Large intestine (tissue), 3 donors: ENCODE results near the gene SLC9C2. TPM values are rescaled to one million over a fixed set of nuclear protein-coding genes. Genes with fewer than 3 reads are reported as not detected.
"Not testable (repeated sequence)": the region's sequence is repeated elsewhere in the genome, so short reads cannot be mapped to it uniquely, and the experiment has no call there.

Experiments used
- DNase-seq, 2 donors: peaks; one replicate each; pipeline versions ENCODE4 v3.0.0 to v3.0.0-alpha.2; 2013
- H3K27ac ChIP-seq: one replicate; pipeline ENCODE4 v1.5.1; 2013; ENCODE audit warnings: low read length
- H3K27me3 ChIP-seq: 2 replicates; pipeline ENCODE4 v1.6.1; 2013; ENCODE audit warnings: low read length; ENCODE audit not compliant: control insufficient read depth, insufficient read depth
- H3K36me3 ChIP-seq: 2 replicates; pipeline ENCODE4 v1.6.1; 2013; ENCODE audit warnings: low read length; ENCODE audit not compliant: control insufficient read depth, insufficient read depth
- H3K4me1 ChIP-seq: one replicate; pipeline ENCODE4 v1.6.1; 2013; ENCODE audit warnings: low read length; ENCODE audit not compliant: control insufficient read depth, insufficient read depth
- H3K4me3 ChIP-seq: one replicate; pipeline ENCODE4 v1.5.1; 2013; ENCODE audit warnings: low read length
- H3K9me3 ChIP-seq: one replicate; pipeline ENCODE4 v1.6.1; 2013; ENCODE audit warnings: mild to moderate bottlenecking, low read depth, low read length, moderate library complexity; ENCODE audit not compliant: control insufficient read depth
- WGBS: methylation state at CpG from one replicate; pipeline ENCODE4 v1.1.5; 2013; ENCODE audit warnings: low lambda C conversion rate; ENCODE audit not compliant: insufficient coverage; 5-methylcytosine and 5-hydroxymethylcytosine counted together
- polyA plus RNA-seq: library from polyadenylated mRNA; unstranded; fragments of 120-200 nt; gene quantifications from one replicate; pipeline ENCODE4 v1.2.1, GENCODE V29; 2013

SLC9C2 gene
- polyA plus RNA-seq, 1 donor: 0.06 TPM

DNA sequence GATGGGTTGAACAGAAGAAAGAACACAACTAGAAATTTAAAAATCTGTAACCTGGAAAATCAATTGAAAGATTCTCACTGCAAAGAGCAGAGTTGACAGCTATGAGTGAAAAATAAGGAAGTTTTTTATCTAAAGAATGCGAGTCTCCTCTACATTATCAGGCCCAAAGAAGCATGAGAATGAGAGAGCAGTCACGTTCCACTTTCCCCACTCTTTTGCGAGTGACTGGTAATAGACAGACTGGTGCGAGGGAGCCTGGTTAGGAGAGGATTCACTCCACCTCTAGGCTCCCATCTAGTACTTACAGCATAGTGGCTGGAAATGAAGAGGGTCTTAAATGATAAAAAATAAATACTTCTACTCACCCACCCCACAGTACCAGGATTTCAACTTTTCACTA is 73.8 kb downstream of the SLC9C2 start:
- no peaks in the 10 kb centered on the region for H3K9me3 ChIP-seq
- no peaks in the 10 kb centered on the region for H3K4me1 ChIP-seq
- H3K27me3 ChIP-seq: peaks cover 3% of the 10 kb centered on the region
- H3K4me3 ChIP-seq: no peak overlapping the region
- no peaks in the 10 kb centered on the region for H3K36me3 ChIP-seq
- WGBS: no CpG with 5 or more reads among the region's 4 CpGs
- no peak for DNase-seq
- H3K27ac ChIP-seq: no peak overlapping the region

- H3K4me3 ChIP-seq: no peak overlapping the region
- peaks cover 3% of the 10 kb centered on the region for H3K27me3 ChIP-seq
- no peaks in the 10 kb centered on the region for H3K9me3 ChIP-seq
- H3K36me3 ChIP-seq: no peaks in the 10 kb centered on the region
- peak; percentile 31 to 34 for DNase-seq
- 86% methylated on average over 1 of the region's 3 CpGs for WGBS
- no peak overlapping the region for H3K27ac ChIP-seq
- no peaks in the 10 kb centered on the region for H3K4me1 ChIP-seq
Observed at GRCh38 chr1:173527151-173527826, 75.6 kb downstream of the SLC9C2 start.

DNA sequence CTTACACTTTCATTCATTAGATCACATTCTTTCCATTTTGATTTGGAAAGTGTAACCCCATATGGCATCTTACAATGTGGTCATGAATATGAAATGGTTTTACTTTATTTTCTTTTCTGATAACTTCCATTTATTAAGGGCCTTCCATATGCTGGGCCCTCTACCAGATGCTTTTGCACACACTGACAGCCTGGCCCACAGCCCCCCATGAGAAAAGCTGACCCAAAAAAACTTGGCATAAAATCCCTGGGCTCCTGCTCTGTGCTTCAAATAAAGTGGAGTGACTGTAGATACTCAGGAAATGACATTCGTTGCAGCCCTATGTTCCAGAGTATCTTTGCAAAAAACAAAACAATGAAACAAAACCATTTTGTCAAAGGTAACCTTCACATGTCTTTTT is 76.9 kb downstream of the SLC9C2 start:
- no peaks in the 10 kb centered on the region for H3K27me3 ChIP-seq
- H3K36me3 ChIP-seq: no peaks in the 10 kb centered on the region
- WGBS: no CpG with 5 or more reads among the region's 1 CpG
- no peak overlapping the region for H3K4me3 ChIP-seq
- H3K27ac ChIP-seq: no peak overlapping the region
- no peak for DNase-seq
- no peaks in the 10 kb centered on the region for H3K4me1 ChIP-seq
- H3K9me3 ChIP-seq: no peaks in the 10 kb centered on the region

DNA sequence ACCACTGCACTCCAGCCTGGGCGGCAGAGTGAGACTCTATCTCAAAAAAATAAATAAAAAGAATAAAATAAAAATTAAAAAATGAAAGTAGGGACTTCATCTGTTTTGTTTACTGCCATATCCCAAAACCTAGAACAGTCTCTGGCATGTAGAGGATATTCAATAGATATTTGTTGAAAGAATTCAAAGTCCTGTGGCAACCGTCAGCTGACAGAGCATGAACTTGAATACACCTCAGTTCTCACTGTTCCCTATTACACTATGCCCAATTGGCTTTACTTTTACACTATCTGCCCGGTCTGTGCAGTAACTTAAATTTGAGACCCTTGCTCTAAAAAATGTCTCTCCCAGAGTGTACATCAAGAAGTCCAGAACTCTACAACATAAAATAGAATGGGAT is 79.5 kb downstream of the SLC9C2 start:
- Histone ChIP-seq H3K4me3 (no peak overlapping the region), H3K4me1 (no peaks in the 10 kb centered on the region), H3K27ac (no peak overlapping the region), H3K27me3 (no peaks in the 10 kb centered on the region), H3K9me3 (no peaks in the 10 kb centered on the region), H3K36me3 (no peaks in the 10 kb centered on the region)
- DNase-seq: peak; percentile 14 to 41
- WGBS: 40% methylated on average over 1 of the region's 3 CpGs

DNA sequence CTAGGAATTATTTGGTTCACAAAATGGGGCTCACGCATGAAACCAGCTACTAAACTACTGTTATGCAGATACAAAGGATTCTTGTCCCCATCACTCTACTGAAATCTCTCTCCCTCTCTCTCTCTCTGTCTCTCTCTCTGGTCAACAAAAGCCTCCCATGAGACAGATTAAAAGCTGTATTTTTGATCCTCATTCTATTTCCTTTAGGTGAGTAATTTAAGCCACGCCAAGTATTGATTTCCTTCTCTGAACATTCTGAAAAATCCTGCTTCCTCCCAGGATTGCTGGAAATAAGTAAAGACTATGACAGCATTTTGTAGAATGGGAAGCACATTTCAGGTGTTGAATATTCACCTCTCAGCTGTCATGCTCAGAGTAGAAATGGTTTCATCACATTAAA is 82.1 kb downstream of the SLC9C2 start:
- WGBS: 80% methylated on average over 1 of the region's 2 CpGs
- H3K27me3 ChIP-seq: no peaks in the 10 kb centered on the region
- H3K4me3 ChIP-seq: no peak overlapping the region
- DNase-seq: no peak
- H3K4me1 ChIP-seq: no peaks in the 10 kb centered on the region
- no peak overlapping the region for H3K27ac ChIP-seq
- no peaks in the 10 kb centered on the region for H3K9me3 ChIP-seq
- no peaks in the 10 kb centered on the region for H3K36me3 ChIP-seq

DNA sequence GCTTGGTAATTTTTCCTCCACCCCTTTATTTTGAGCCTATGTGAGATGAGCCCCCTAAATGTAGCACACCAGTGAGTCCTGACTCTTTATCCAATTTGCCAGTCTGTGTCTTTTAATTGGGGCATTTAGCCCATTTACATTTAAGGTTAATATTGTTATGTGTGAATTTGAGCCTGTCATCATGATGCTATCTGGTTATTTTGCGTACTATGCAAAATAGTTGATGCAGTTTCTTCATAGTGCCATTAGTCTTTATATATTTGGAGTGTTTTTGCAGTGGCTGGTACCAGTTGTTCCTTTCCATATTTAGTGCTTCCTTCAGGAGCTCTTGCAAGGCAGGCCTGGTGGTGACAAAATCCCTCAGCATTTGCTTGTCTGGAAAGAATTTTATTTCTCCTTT is 88.4 kb downstream of the SLC9C2 start:
- not testable (repeated sequence) for H3K27me3 ChIP-seq, H3K27ac ChIP-seq, H3K4me1 ChIP-seq, H3K4me3 ChIP-seq, H3K9me3 ChIP-seq, DNase-seq, H3K36me3 ChIP-seq
- 100% methylated on average over 1 of the region's 1 CpG for WGBS

- Histone ChIP-seq H3K36me3 (no peaks in the 10 kb centered on the region), H3K27ac (no peak overlapping the region), H3K4me3 (no peak overlapping the region), H3K9me3 (no peaks in the 10 kb centered on the region), H3K27me3 (no peaks in the 10 kb centered on the region), H3K4me1 (peaks cover 8% of the 10 kb centered on the region)
- DNase-seq: peak in 1 of 2 donors; percentile 39
- 50% methylated on average over 1 of the region's 1 CpG for WGBS
Observed at GRCh38 chr1:173509797-173510196, 93.1 kb downstream of the SLC9C2 start.

- Histone ChIP-seq H3K4me1 (peaks cover 8% of the 10 kb centered on the region), H3K27me3 (no peaks in the 10 kb centered on the region), H3K36me3 (no peaks in the 10 kb centered on the region), H3K27ac (no peak overlapping the region), H3K4me3 (no peak overlapping the region), H3K9me3 (no peaks in the 10 kb centered on the region)
- no peak for DNase-seq
- 79% methylated on average over 2 of the region's 2 CpGs for WGBS
Observed at GRCh38 chr1:173508541-173508940, 94.3 kb downstream of the SLC9C2 start.

GRCh38 chr1:173507847-173508209 is 95.0 kb downstream of the SLC9C2 start:
- DNase-seq: no peak
- no peak overlapping the region for H3K27ac ChIP-seq
- H3K4me1 ChIP-seq: peaks cover 8% of the 10 kb centered on the region

DNA sequence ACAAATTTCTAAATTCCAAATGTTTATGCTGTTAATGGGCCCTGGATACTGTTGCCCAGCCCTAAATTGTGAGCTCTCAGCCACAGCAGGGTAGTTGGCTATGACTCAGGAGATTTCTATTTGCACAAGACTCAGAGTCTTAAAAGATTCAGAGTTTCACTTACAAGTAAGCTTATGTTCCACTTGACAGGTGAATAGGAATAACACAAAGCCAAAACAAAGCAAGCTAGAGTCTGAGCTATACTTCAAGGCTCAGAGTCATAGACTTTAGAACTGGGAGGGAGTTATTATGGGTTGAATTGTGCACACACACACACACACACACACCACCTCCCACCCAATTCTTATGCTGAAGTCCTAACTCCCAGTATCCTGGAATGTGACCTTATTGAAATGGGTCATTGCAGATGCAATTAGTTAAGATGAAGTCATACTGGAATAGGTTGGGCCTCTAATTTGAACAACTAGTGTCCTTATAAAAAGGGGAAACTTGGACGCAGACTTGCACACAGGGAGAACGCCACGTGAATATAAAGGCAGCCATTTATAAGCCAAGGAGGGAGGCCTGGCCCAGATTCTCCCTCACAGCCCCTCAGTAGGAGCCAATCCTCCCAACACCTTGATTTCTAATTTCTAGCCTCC is 95.5 kb downstream of the SLC9C2 start:
- H3K36me3 ChIP-seq: no peaks in the 10 kb centered on the region
- peaks cover 8% of the 10 kb centered on the region for H3K4me1 ChIP-seq
- peak in 1 of 2 donors; percentile 43 for DNase-seq
- H3K27me3 ChIP-seq: no peaks in the 10 kb centered on the region
- WGBS: no CpG with 5 or more reads among the region's 3 CpGs
- H3K4me3 ChIP-seq: no peak overlapping the region
- H3K27ac ChIP-seq: no peak overlapping the region
- no peaks in the 10 kb centered on the region for H3K9me3 ChIP-seq

More at GRCh38 chr1:173507847-173508209, 95.0 kb downstream of the SLC9C2 start:
- no peaks in the 10 kb centered on the region for H3K27me3 ChIP-seq
- H3K4me3 ChIP-seq: no peak overlapping the region
- H3K36me3 ChIP-seq: no peaks in the 10 kb centered on the region
- H3K9me3 ChIP-seq: no peaks in the 10 kb centered on the region
- no CpG with 5 or more reads among the region's 3 CpGs for WGBS

GRCh38 chr1:173506437-173506836 is 96.4 kb downstream of the SLC9C2 start:
- Histone ChIP-seq H3K36me3 (no peaks in the 10 kb centered on the region), H3K9me3 (no peaks in the 10 kb centered on the region), H3K27me3 (no peaks in the 10 kb centered on the region), H3K27ac (no peak overlapping the region), H3K4me1 (peaks cover 8% of the 10 kb centered on the region), H3K4me3 (no peak overlapping the region)
- DNase-seq: peak in 1 of 2 donors; percentile 12
- WGBS: no CpG with 5 or more reads among the region's 6 CpGs
